Activated T-cell treated with anti-CD3 and anti-CD28 coated beads, Interleukin-2, amount 50 U/mL, for 72 hours (primary cell): ENCODE results near the gene DHX29. TPM values are rescaled to one million over a fixed set of nuclear protein-coding genes. Genes with fewer than 3 reads are reported as not detected.
A peak's percentile ranks its signal among the peaks of the same experiment; 100 is the strongest.

ENCODE experiments used
- ATAC-seq, 2 donors: fragments of 150-1000 bp; cut with Tn5 transposase; replicated peaks in 1 of 2; 2 replicates each; pipeline ENCODE4 v1.10.0; 2021; ENCODE audit warnings: moderate library complexity in 2 of 2, mild to moderate bottlenecking in 1 of 2
- DNase-seq, 2 donors: peaks; one replicate each; pipeline ENCODE4 v3.0.0; 2021 to 2022; ENCODE audit warnings: mixed read lengths in 1 of 2
- H3K27ac Mint-ChIP-seq: one replicate; pipeline ENCODE4 v1.8.0; 2022; ENCODE audit warnings: mild to moderate bottlenecking, moderate library complexity, mixed read lengths
- H3K27me3 Mint-ChIP-seq: one replicate; pipeline ENCODE4 v1.8.0; 2022; ENCODE audit warnings: low read depth, mixed read lengths
- H3K36me3 Mint-ChIP-seq, 2 donors: one replicate each; pipeline ENCODE4 v1.8.0; 2022; ENCODE audit warnings: mixed read lengths in 2 of 2, mild to moderate bottlenecking in 1 of 2; ENCODE audit not compliant: insufficient read depth in 2 of 2
- H3K4me1 Mint-ChIP-seq: one replicate; pipeline ENCODE4 v1.8.0; 2022; ENCODE audit warnings: low read depth, mixed read lengths
- H3K4me3 Mint-ChIP-seq, 2 donors: one replicate each; pipeline ENCODE4 v1.8.0; 2022; ENCODE audit warnings: mild to moderate bottlenecking in 2 of 2, mixed read lengths in 2 of 2, moderate library complexity in 2 of 2
- H3K9me3 Mint-ChIP-seq, 2 donors: one replicate each; pipeline ENCODE4 v1.8.0; 2022; ENCODE audit warnings: mixed read lengths in 2 of 2
- total RNA-seq, 2 donors: library from RNA; stranded (reverse); gene quantifications; one replicate each; pipeline ENCODE4 v1.2.3, GENCODE V29; 2022

The DHX29 gene
- 10 to 100 TPM; 11.6 to 14.7 TPM for total RNA-seq

- peak; percentile 97 for ATAC-seq
- peaks cover 29% of the 10 kb centered on the region for H3K4me1 Mint-ChIP-seq
- H3K27ac Mint-ChIP-seq = no peak within 1 kb of the TSS
- H3K27me3 Mint-ChIP-seq = no peaks in the 10 kb centered on the region
- peaks cover 5 to 6% of the 10 kb centered on the region in 2 donors for H3K36me3 Mint-ChIP-seq
- DNase-seq = peak; percentile 91 to 92
- peaks cover 0 to 2% of the 10 kb centered on the region in 2 donors for H3K9me3 Mint-ChIP-seq
- H3K4me3 Mint-ChIP-seq = no peak within 1 kb of the TSS
Measured at GRCh38 chr5:55307383-55308253, at the start of gene DHX29, which contains the start of gene MTREX. Gene DHX29 (minus strand): TSS chr5:55307694. CDS start chr5:55307573, 121 bp downstream. Gene MTREX (plus strand): TSS chr5:55307989. CDS start chr5:55308014, 25 bp downstream.

DNA sequence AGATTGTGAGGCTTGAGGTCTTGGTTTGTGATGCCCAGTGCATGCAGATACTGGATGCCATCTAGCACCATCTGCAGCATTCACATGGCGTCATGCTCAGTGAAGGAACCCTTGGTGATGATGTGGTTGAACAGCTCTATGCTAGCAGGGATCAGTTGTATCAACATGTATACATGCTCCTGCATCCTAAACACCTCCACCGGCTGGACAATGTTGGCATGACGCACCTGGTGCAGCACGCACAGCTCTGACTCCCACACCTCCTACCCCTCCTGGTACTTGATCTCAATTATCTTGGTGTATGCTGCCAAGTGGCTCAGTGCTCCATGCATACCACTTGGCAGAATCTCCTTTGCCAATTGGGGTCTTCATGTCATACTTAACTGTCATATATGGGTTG lies 49.4 kb upstream of the DHX29 start:
- H3K4me1 Mint-ChIP-seq = peaks cover 7% of the 10 kb centered on the region
- no peaks in the 10 kb centered on the region for H3K27me3 Mint-ChIP-seq
- DNase-seq (no peak), ATAC-seq (no peak)
- no peak overlapping the region for H3K4me3 Mint-ChIP-seq
- H3K9me3 Mint-ChIP-seq = no peaks in the 10 kb centered on the region
- H3K27ac Mint-ChIP-seq = no peak overlapping the region
- peaks cover 10 to 20% of the 10 kb centered on the region in 2 donors for H3K36me3 Mint-ChIP-seq

- no peaks in the 10 kb centered on the region for H3K27me3 Mint-ChIP-seq
- no peaks in the 10 kb centered on the region for H3K4me1 Mint-ChIP-seq
- H3K27ac Mint-ChIP-seq = no peak overlapping the region
- ATAC-seq = no peak
- DNase-seq = no peak
- no peak overlapping the region for H3K4me3 Mint-ChIP-seq
- no peaks in the 10 kb centered on the region for H3K9me3 Mint-ChIP-seq
- peaks cover 10 to 39% of the 10 kb centered on the region in 2 donors for H3K36me3 Mint-ChIP-seq
Measured at GRCh38 chr5:55350754-55351153, 43.3 kb upstream of the DHX29 start.

- DNase-seq = no peak
- H3K27ac Mint-ChIP-seq = no peak overlapping the region
- peaks cover 8 to 47% of the 10 kb centered on the region in 2 donors for H3K36me3 Mint-ChIP-seq
- H3K9me3 Mint-ChIP-seq = no peaks in the 10 kb centered on the region
- H3K4me1 Mint-ChIP-seq = no peaks in the 10 kb centered on the region
- H3K4me3 Mint-ChIP-seq = no peak overlapping the region
- no peak for ATAC-seq
- H3K27me3 Mint-ChIP-seq = no peaks in the 10 kb centered on the region
Measured at GRCh38 chr5:55347786-55348185, 40.3 kb upstream of the DHX29 start.

GRCh38 chr5:55345327-55345726 lies 37.8 kb upstream of the DHX29 start:
- Mint-ChIP-seq H3K4me1 (no peaks in the 10 kb centered on the region), H3K27ac (no peak overlapping the region), H3K9me3 (no peaks in the 10 kb centered on the region), H3K27me3 (no peaks in the 10 kb centered on the region), H3K36me3 (peaks cover 6 to 44% of the 10 kb centered on the region in 2 donors), H3K4me3 (no peak overlapping the region)
- no peak for ATAC-seq
- no peak for DNase-seq

- H3K27me3 Mint-ChIP-seq = no peaks in the 10 kb centered on the region
- ATAC-seq (no peak), DNase-seq (peak; percentile 55 to 61)
Measured at GRCh38 chr5:55344392-55344992, 37.0 kb upstream of the DHX29 start.

DNA sequence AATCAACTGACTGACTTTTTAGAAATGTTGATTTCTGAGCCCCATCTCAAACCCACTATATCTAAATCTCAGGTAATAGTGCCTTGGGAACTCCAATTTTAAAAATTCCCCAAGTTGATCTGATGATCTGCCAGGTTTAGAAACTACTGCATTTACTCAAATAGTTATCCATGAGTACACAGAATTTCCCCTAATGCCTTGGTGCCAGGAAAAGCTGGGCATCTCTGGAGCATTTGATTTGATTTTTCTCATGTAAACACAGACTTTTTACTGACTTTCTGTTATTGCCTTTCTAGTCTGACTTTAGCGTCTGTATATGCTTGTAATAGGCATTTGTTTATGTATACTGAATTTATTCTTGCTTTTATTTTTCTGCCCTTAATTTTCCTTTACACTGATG lies 36.1 kb upstream of the DHX29 start:
- Mint-ChIP-seq H3K9me3 (no peaks in the 10 kb centered on the region), H3K4me1 (peaks cover 9% of the 10 kb centered on the region), H3K4me3 (no peak overlapping the region), H3K27me3 (no peaks in the 10 kb centered on the region), H3K36me3 (peaks cover 6 to 35% of the 10 kb centered on the region in 2 donors), H3K27ac (peak overlapping the region; percentile 73)
- DNase-seq (no peak), ATAC-seq (no peak)

More at GRCh38 chr5:55344392-55344992, 37.0 kb upstream of the DHX29 start:
- Mint-ChIP-seq H3K9me3 (no peaks in the 10 kb centered on the region), H3K27ac (peak overlapping the region; percentile 95), H3K4me1 (peaks cover under 1% of the 10 kb centered on the region), H3K36me3 (peaks cover 6 to 37% of the 10 kb centered on the region in 2 donors), H3K4me3 (no peak overlapping the region)

GRCh38 chr5:55343107-55343506 lies 35.6 kb upstream of the DHX29 start:
- H3K4me3 Mint-ChIP-seq = no peak overlapping the region
- DNase-seq = no peak
- H3K9me3 Mint-ChIP-seq = no peaks in the 10 kb centered on the region
- peaks cover 14% of the 10 kb centered on the region for H3K4me1 Mint-ChIP-seq
- no peak for ATAC-seq
- H3K36me3 Mint-ChIP-seq = peaks cover 6 to 32% of the 10 kb centered on the region in 2 donors
- H3K27me3 Mint-ChIP-seq = no peaks in the 10 kb centered on the region
- peak overlapping the region; percentile 73 for H3K27ac Mint-ChIP-seq

DNA sequence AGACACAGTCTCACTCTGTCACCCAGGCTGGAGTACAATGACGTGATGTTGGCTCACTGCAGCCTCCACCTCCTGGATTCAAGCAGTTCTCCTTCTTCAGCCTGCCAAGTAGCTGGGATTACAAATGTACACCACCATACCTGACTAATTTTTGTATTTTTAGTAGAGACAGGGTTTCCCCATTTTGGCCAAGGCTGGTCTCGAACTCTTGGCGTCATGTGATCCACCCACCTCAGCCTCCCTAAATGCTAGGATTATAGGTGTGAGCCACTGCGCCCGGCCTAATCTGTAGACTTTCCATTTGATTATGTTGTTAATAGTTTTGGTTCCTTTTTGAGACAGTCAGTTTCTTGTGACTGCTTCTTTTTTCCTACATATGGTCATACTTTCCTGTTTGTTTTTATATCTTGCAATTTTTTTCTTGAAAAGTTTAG lies 31.3 kb upstream of the DHX29 start:
- H3K27ac Mint-ChIP-seq = peak overlapping the region; percentile 96
- peaks cover 0 to 14% of the 10 kb centered on the region in 2 donors for H3K36me3 Mint-ChIP-seq
- no peaks in the 10 kb centered on the region for H3K27me3 Mint-ChIP-seq
- DNase-seq = peak; percentile 63 to 64
- H3K4me3 Mint-ChIP-seq = peak overlapping the region; percentile 16 to 70
- peaks cover 23% of the 10 kb centered on the region for H3K4me1 Mint-ChIP-seq
- H3K9me3 Mint-ChIP-seq = no peaks in the 10 kb centered on the region
- ATAC-seq = peak; percentile 90

- H3K27ac Mint-ChIP-seq = peak overlapping the region; percentile 96
- peak in 1 of 2 donors; percentile 33 for ATAC-seq
- H3K9me3 Mint-ChIP-seq = no peaks in the 10 kb centered on the region
- no peaks in the 10 kb centered on the region for H3K27me3 Mint-ChIP-seq
- H3K36me3 Mint-ChIP-seq = peaks cover under 1 to 9% of the 10 kb centered on the region in 2 donors
- no peak for DNase-seq
- H3K4me3 Mint-ChIP-seq = peak overlapping the region; percentile 51 to 70
- H3K4me1 Mint-ChIP-seq = peaks cover 23% of the 10 kb centered on the region
Measured at GRCh38 chr5:55338092-55338613, 30.7 kb upstream of the DHX29 start.

- Mint-ChIP-seq H3K4me3 (no peak overlapping the region), H3K27ac (no peak overlapping the region), H3K4me1 (peaks cover 16% of the 10 kb centered on the region), H3K9me3 (no peaks in the 10 kb centered on the region), H3K36me3 (peaks cover 3 to 23% of the 10 kb centered on the region in 2 donors), H3K27me3 (no peaks in the 10 kb centered on the region)
- ATAC-seq (no peak), DNase-seq (no peak)
Measured at GRCh38 chr5:55333811-55334210, 26.3 kb upstream of the DHX29 start.

DNA sequence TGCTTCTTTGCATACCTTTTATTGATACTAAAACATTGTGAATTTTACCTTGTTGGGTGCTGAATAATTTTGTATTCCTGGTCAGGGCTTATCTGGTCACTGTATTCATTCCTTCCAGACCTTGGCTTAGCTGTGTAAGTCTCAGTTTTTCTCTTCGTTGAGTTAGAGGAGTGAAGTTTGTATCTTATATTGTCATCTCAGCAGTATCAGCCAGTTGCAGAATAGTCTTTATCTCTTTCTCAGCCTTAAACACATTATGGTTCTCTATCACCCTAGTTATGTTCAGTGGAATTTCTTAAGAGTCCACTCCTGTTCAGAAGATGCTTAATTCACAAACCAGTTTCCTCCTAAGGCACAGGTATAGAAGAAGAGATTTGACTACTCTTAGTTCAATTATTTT lies 25.5 kb upstream of the DHX29 start:
- Mint-ChIP-seq H3K27ac (no peak overlapping the region), H3K4me1 (peaks cover 8% of the 10 kb centered on the region), H3K4me3 (no peak overlapping the region), H3K27me3 (no peaks in the 10 kb centered on the region), H3K9me3 (no peaks in the 10 kb centered on the region), H3K36me3 (peaks cover 3 to 23% of the 10 kb centered on the region in 2 donors)
- ATAC-seq (no peak), DNase-seq (no peak)

DNA sequence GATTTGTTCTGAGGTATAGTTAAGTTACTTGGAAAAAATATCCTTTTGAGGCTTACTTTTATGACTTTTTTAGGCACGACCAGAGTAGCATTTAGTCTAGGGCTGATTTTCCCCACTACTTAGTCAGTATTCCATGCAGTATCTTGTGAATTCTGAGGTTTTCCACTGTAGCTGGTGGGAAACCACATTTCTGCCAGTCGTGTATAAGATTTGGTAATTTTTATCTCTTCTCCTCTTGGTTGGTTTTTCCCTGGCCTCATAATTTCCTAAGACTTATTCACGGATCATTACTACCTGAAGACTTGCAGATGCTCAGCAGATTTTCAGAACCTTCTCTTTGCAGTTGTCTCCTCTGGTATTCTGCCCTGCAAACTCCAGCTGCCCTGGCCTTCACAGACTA lies 23.8 kb upstream of the DHX29 start:
- no peak overlapping the region for H3K4me3 Mint-ChIP-seq
- no peaks in the 10 kb centered on the region for H3K27me3 Mint-ChIP-seq
- ATAC-seq = no peak
- DNase-seq = no peak
- peaks cover 8% of the 10 kb centered on the region for H3K4me1 Mint-ChIP-seq
- no peak overlapping the region for H3K27ac Mint-ChIP-seq
- H3K9me3 Mint-ChIP-seq = no peaks in the 10 kb centered on the region
- peaks cover 6 to 24% of the 10 kb centered on the region in 2 donors for H3K36me3 Mint-ChIP-seq
